BE2C (cell line): Measurements from ENCODE around the gene FBXO47.
"Not testable (repeated sequence)": the region's sequence is repeated elsewhere in the genome, so short reads cannot be mapped to it uniquely, and the experiment has no call there.

ENCODE experiments used
- DNase-seq: peaks from one replicate; pipeline ENCODE4 v3.0.0-alpha.2; 2020
- H3K27me3 ChIP-seq: fragments of 250-450 bp; sonication (Bioruptor Pico); 2 replicates; pipeline ENCODE4 v1.5.1; 2020; ENCODE audit warnings: mild to moderate bottlenecking
- H3K36me3 ChIP-seq: fragments of 250-450 bp; sonication (Bioruptor Pico); 2 replicates; pipeline ENCODE4 v1.5.1; 2020; ENCODE audit warnings: mild to moderate bottlenecking
- H3K4me1 ChIP-seq: fragments of 250-450 bp; sonication (Bioruptor Pico); 2 replicates; pipeline ENCODE4 v1.5.1; 2020
- H3K4me3 ChIP-seq: 2 replicates; pipeline ENCODE4 v1.5.1; 2011; ENCODE audit warnings: low read depth, low read length
- H3K9me3 ChIP-seq: fragments of 250-450 bp; sonication (Bioruptor Pico); 2 replicates; pipeline ENCODE4 v1.5.1; 2020
- TF ChIP-seq, protein P1 (sequence below): IDR thresholded peaks from 2 replicates; pipeline ENCODE4 v1.5.1; 2012; ENCODE audit warnings: mild to moderate bottlenecking, low read depth, low read length

Gene FBXO47

DNA sequence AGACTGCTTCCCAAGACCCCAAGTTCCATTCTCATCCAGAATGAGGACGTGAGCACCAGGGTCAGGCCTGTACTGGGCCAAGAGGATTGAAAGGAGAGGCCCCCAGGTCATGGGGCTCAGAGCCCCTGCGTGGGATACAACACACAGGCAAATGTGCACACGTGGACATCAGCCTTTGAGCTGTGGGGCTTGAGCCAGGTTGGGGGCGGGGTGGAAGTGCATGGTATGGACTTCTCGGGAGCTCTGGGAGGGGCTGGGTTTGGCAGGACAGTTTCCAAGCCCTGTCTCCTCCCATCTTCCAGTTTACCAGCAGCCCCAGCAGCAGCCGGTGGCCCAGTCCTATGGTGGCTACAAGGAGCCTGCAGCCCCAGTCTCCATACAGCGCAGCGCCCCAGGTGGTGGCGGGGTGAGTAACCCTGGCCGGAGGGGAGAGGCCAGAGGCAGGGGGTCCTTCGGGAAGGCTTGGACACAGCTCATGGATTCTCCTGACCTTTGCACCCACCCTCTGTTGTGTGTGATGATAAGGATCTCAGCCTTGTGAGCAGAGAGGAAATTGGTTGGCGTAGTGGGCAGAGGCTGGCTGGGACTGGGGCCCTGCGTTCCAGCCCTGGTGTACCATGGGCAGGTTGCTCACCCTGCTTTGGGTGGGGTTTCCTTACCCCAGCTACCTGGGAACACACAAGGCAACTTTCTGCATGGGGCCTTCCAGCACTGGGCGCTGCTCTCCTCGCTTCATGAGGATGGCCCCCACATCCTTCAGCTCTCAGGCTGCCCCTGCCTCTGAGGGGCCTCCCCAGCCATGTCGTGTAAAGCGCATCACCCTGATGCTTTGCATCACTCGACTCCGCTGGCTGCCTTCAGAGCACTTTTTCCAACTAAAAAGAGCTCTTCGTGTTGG, 52.2 kb downstream of the FBXO47 start:
- TF ChIP-seq, protein P1, sequence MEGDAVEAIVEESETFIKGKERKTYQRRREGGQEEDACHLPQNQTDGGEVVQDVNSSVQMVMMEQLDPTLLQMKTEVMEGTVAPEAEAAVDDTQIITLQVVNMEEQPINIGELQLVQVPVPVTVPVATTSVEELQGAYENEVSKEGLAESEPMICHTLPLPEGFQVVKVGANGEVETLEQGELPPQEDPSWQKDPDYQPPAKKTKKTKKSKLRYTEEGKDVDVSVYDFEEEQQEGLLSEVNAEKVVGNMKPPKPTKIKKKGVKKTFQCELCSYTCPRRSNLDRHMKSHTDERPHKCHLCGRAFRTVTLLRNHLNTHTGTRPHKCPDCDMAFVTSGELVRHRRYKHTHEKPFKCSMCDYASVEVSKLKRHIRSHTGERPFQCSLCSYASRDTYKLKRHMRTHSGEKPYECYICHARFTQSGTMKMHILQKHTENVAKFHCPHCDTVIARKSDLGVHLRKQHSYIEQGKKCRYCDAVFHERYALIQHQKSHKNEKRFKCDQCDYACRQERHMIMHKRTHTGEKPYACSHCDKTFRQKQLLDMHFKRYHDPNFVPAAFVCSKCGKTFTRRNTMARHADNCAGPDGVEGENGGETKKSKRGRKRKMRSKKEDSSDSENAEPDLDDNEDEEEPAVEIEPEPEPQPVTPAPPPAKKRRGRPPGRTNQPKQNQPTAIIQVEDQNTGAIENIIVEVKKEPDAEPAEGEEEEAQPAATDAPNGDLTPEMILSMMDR = peak; percentile 70
- Histone ChIP-seq H3K27me3 (no peaks in the 10 kb centered on the region), H3K9me3 (no peaks in the 10 kb centered on the region), H3K4me3 (no peak overlapping the region), H3K36me3 (peaks cover 3% of the 10 kb centered on the region; the same call in 1 of the 2 replicates), H3K4me1 (peaks cover 32% of the 10 kb centered on the region)
- peak; percentile 83 for DNase-seq

DNA sequence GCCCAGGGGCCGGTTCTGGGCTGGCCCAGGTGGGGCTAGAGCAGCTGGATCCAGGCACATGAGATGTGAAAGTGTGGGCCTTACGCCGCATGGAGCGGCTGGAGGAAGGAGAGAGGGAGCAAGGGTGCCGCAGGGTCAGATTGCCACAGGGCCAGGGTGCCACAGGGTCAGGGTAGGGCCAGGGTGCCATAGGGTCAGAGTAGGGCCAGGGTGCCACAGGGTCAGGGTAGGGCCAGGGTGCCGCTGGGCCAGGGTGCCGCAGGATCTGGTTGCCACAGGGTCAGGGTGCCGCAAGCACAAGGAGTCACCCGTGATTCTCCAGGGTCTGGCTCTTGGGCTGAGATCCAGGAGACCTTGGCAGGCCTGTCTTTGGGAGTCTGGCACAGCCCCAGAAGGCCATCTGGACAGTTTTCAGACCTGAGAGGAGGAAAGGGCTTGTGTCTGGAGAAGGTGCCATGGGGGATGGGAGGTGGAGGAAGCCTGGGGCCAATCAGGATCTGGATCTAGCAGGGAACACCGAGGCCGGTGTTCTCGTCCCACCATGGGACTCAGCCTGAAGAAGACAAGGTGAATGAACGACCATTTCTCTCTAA, 54.9 kb downstream of the FBXO47 start:
- Histone ChIP-seq H3K4me3 (no peak overlapping the region), H3K4me1 (peaks cover 32% of the 10 kb centered on the region), H3K36me3 (peaks cover 3% of the 10 kb centered on the region; the same call in 1 of the 2 replicates), H3K27me3 (no peaks in the 10 kb centered on the region), H3K9me3 (no peaks in the 10 kb centered on the region)
- TF ChIP-seq, protein P1 = no peak
- peak; percentile 91 for DNase-seq

DNA sequence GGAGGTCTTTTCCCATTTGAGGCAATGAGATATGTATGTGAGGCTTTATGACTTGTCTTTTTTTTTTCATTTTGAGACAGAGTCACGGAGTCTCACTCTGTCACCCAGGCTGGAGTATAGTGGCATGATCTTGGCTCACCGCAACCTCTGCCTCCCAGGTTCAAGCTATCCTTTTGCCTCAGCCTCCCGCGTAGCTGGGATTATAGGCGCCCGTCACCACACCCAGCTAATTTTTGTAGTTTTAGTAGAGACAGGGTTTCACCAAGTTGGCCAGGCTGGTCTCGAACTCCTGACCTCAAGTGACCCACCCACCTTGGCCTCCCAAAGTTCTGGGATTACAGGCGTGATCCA, 55.5 kb downstream of the FBXO47 start:
- peaks cover 32% of the 10 kb centered on the region for H3K4me1 ChIP-seq
- H3K27me3 ChIP-seq, H3K36me3 ChIP-seq, DNase-seq, H3K4me3 ChIP-seq, H3K9me3 ChIP-seq: not testable (repeated sequence)

DNA sequence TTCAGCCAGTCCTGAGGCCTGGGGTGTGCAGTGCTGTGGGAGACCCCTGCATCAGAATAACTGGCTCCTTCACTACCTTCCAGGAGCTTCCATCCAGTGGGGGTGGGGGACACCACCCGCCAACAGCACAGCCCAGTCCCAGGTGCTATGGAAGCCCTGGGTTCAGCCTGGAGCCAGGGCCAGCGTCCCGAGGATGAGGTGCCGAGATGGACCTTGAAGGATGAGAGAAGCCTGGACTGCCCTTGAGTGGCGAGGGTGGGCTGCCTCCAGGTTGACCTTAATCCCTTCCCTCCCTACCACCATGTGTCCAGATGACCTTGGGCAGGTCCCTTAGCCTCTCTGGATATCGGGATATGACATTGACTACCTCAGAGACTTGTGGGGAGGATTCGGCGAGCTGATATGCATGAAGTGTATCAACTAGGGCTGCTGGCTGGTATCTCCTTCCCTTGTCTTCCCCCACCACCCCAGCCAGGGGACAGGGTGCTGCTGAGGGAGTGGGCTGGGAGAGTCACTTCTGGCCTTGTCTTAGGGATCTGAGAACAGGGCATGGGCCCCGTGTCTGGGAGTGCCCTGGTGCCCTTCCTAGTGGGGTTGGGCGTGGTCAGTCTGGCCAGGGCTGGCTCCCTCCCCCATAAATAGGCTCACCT, 56.0 kb downstream of the FBXO47 start:
- Histone ChIP-seq H3K27me3 (no peaks in the 10 kb centered on the region), H3K4me1 (peaks cover 32% of the 10 kb centered on the region), H3K4me3 (no peak overlapping the region), H3K36me3 (peaks cover 3% of the 10 kb centered on the region; the same call in 1 of the 2 replicates), H3K9me3 (no peaks in the 10 kb centered on the region)
- TF ChIP-seq, protein P1 = no peak
- DNase-seq = no peak

DNA sequence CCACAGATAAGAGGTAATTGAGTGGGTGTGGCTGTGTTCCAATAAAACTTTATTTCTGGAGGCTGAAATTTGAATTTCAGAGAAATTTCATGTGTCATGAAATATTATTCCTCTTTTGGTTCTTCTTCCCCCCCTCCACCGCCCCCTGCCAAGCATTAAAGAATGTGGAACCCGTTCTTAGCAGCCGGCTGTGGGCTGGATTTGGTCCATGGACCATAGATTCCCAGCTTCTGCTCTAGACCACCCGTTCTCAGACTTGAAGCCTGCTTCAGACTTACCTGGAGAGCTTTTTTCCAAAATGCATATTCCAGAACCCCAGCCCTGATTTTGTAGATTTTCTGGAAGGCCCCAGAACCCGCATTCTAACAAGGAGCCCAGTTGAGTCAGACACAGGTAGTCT, 56.9 kb downstream of the FBXO47 start:
- Histone ChIP-seq H3K4me3 (no peak overlapping the region), H3K4me1 (peaks cover 29% of the 10 kb centered on the region), H3K36me3 (no peaks in the 10 kb centered on the region; the same call in 1 of the 2 replicates), H3K27me3 (no peaks in the 10 kb centered on the region), H3K9me3 (no peaks in the 10 kb centered on the region)
- no peak for DNase-seq
- TF ChIP-seq, protein P1 = no peak

DNA sequence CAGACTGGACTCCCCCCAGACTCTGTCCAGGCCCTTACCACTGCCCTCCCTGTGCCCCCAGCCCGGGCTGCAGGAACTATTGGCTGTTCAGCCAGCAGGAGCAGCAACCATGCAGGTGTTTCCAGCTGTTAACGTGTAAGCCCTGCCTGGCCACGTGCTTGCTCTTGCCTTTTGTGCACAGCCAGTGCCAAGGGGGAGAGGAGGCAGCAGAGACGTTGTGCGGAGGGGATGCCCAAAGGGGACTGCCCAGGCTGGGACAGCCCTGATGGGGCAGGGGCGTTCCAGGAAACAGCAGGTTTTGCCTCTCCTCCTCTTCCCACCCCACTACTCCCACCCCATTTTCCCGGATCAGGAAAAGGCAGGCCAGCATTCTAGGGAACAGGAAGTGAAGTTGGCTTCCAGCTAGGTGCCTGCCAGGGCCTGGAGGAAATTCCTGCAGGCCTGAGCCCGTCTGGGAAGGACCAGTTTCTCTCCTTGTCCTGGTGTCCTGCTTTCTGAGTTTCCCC, 58.5 kb downstream of the FBXO47 start:
- no peak for DNase-seq
- TF ChIP-seq, protein P1 = no peak
- Histone ChIP-seq H3K4me3 (no peak overlapping the region), H3K9me3 (no peaks in the 10 kb centered on the region), H3K27me3 (no peaks in the 10 kb centered on the region), H3K36me3 (no peaks in the 10 kb centered on the region), H3K4me1 (peaks cover 15% of the 10 kb centered on the region)
